Thoracic aorta (tissue), 2 donors: Measurements from ENCODE around the gene POP5. TPM values are rescaled to one million over a fixed set of nuclear protein-coding genes. Genes with fewer than 3 reads are reported as not detected.

ENCODE experiments used
- ATAC-seq: fragments of 150-250 bp; one replicate; pipeline ENCODE4 v1.8.0; 2017; ENCODE audit warnings: low read depth; ENCODE audit not compliant: insufficient number of reproducible peaks, low FRiP score
- DNase-seq: peaks from one replicate; pipeline ENCODE4 v3.0.0-alpha.2; 2020; ENCODE audit warnings: low spot score
- H3K27ac ChIP-seq, 2 donors: fragments of 200-600 bp; sonication (generic); 1 replicate in 1 of 2; 2 replicates in 1 of 2; pipeline ENCODE4 v1.5.1; 2016; ENCODE audit warnings: mild to moderate bottlenecking in 2 of 2, moderate library complexity in 2 of 2
- H3K27me3 ChIP-seq: fragments of 200-600 bp; sonication (generic); replicated peaks from 2 replicates; pipeline ENCODE4 v1.6.0; 2016; ENCODE audit warnings: mild to moderate bottlenecking; ENCODE audit not compliant: insufficient read depth
- H3K36me3 ChIP-seq: fragments of 200-600 bp; sonication (generic); one replicate; pipeline ENCODE4 v1.5.1; 2016
- H3K4me1 ChIP-seq, 2 donors: fragments of 200-600 bp; sonication (generic); 1 replicate in 1 of 2; 2 replicates in 1 of 2; pipeline versions ENCODE4 v1.5.1 to v1.6.0; 2016; ENCODE audit warnings: low read depth in 2 of 2, mild to moderate bottlenecking in 1 of 2; ENCODE audit not compliant: control insufficient read depth in 1 of 2
- H3K4me3 ChIP-seq: fragments of 200-600 bp; sonication (generic); 2 replicates; pipeline ENCODE4 v1.5.1; 2016; ENCODE audit warnings: mild to moderate bottlenecking
- H3K9me3 ChIP-seq: fragments of 200-600 bp; sonication (generic); 2 replicates; pipeline ENCODE4 v1.5.1; 2016
- total RNA-seq, 2 donors: library from RNA; depleted of rRNA; stranded (reverse); fragments of >200 nt; gene quantifications; one replicate each; pipeline versions ENCODE4 v1.1.0 to v1.2.3, GENCODE V29; 2016
- TF ChIP-seq, protein P1 (sequence below): fragments of 200-600 bp; sonication (generic); IDR thresholded peaks from one replicate; pipeline ENCODE4 v1.5.1; 2019; ENCODE audit warnings: antibody characterized with exemption

Gene POP5
- total RNA-seq, 2 donors from 2014 or later = 22.3 to 42.4 TPM

DNA sequence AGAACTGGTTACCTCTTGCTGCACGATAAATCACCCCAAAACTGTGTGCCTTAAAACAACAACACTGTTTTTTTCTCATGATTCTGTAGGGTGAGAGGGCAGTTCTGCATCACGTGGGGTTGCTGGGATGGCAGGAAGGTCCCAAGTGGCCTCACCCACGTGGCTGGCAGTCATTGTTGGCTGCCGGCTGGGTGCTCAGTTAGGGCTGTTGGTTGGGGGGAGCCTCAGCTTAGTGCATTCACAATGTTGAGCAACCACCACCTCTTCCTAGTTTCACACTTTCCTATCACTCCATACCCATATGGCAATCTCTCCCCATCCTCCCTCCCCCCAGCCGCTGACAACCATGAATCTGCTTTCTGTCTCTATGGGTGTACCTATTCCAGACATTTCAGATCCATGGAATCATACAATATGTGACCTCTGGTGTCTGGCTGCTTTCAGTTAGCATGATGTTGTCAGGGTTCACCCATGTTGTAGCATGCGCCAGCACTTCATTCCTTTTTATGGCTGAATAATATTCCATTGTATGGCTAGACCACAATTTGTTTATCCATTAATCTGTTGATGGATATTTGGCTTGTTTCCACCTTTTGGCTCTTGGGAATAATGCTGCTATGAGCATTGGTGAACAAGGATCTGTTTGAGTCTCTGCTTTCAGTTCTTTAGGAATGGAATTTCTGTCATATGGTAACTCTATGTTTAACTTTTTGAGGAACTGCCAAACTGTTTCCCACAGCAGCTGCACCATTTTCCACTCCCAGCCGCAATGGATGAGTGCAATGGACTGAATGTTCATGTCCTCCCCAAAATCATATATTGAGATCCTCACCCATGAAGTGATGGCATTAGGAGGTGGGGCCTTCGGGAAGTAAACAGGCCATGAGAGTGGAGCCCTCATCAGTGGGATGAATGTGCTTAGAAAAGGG is 11.2 kb upstream of the POP5 start:
- H3K4me1 ChIP-seq = no peaks in the 10 kb centered on the region
- H3K27ac ChIP-seq = no peak overlapping the region
- no peaks in the 10 kb centered on the region for H3K36me3 ChIP-seq
- ATAC-seq = no peak
- TF ChIP-seq, protein P1, sequence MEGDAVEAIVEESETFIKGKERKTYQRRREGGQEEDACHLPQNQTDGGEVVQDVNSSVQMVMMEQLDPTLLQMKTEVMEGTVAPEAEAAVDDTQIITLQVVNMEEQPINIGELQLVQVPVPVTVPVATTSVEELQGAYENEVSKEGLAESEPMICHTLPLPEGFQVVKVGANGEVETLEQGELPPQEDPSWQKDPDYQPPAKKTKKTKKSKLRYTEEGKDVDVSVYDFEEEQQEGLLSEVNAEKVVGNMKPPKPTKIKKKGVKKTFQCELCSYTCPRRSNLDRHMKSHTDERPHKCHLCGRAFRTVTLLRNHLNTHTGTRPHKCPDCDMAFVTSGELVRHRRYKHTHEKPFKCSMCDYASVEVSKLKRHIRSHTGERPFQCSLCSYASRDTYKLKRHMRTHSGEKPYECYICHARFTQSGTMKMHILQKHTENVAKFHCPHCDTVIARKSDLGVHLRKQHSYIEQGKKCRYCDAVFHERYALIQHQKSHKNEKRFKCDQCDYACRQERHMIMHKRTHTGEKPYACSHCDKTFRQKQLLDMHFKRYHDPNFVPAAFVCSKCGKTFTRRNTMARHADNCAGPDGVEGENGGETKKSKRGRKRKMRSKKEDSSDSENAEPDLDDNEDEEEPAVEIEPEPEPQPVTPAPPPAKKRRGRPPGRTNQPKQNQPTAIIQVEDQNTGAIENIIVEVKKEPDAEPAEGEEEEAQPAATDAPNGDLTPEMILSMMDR = no peak
- no peak overlapping the region for H3K4me3 ChIP-seq
- DNase-seq = no peak
- H3K9me3 ChIP-seq = no peaks in the 10 kb centered on the region
- no peaks in the 10 kb centered on the region for H3K27me3 ChIP-seq

- TF ChIP-seq, protein P1 = no peak
- no peaks in the 10 kb centered on the region for H3K36me3 ChIP-seq
- no peak overlapping the region for H3K4me3 ChIP-seq
- no peaks in the 10 kb centered on the region for H3K27me3 ChIP-seq
- no peak overlapping the region for H3K27ac ChIP-seq
- H3K4me1 ChIP-seq = no peaks in the 10 kb centered on the region
- H3K9me3 ChIP-seq = no peaks in the 10 kb centered on the region
- DNase-seq (no peak), ATAC-seq (no peak)
Observed at GRCh38 chr12:120590741-120591407, 9.7 kb upstream of the POP5 start.

DNA sequence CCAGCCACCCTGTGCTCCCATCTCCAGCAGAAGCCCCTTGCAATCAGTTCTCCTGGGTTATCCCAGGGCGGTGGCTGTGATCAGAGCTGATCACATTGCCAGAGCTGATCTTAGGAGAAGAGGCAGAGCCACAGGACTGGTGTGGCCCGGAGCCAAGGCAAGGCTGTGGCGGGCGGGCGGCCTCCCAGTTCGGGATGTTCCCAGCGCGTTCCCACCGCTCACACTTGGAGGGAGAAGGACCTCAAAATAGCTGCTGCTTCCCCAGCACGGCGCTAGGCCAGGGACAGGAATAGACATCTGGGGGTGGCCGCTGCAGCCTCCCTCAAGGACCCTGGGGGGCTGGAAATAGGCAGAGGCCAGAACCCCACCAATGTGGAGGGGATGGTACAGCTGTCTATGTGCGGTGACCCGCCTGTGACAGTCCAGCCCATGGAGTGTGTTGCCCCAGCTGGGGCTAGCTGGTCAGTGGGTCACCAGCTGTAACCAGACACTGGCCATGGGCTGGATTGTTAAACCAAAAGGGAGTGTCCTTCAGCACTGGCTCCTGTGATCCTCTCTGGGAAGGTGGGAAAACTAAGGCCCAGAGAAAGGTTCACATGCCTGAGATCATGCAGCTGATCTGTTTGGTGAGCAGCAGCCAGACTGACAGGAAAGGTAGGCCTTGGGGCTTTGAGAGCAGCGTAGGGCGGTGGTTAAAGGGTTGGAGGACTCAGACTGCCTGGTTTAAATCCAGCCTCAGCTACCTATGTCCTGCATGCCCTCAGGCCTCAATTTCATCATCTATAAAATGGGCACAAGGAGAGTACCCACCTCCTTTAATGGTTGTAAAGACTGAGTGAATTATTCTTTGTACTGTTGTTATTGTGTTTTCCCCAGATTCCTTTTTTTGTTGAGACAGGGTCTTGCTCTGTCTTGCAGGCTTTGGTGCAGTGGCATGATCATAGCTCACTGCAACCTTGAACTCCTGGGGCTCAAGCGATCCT is 8.0 kb upstream of the POP5 start:
- Histone ChIP-seq H3K4me3 (no peak overlapping the region), H3K27me3 (no peaks in the 10 kb centered on the region), H3K4me1 (peaks cover 1 to 7% of the 10 kb centered on the region in 2 donors), H3K36me3 (no peaks in the 10 kb centered on the region), H3K27ac (no peak overlapping the region), H3K9me3 (no peaks in the 10 kb centered on the region)
- DNase-seq (no peak), ATAC-seq (no peak)
- TF ChIP-seq, protein P1 = no peak

GRCh38 chr12:120588371-120588770 is 7.2 kb upstream of the POP5 start:
- H3K36me3 ChIP-seq = no peaks in the 10 kb centered on the region
- no peak overlapping the region for H3K4me3 ChIP-seq
- DNase-seq = no peak
- no peaks in the 10 kb centered on the region for H3K27me3 ChIP-seq
- TF ChIP-seq, protein P1 = no peak
- ATAC-seq = no peak
- no peak overlapping the region for H3K27ac ChIP-seq
- H3K4me1 ChIP-seq = peaks cover 8 to 14% of the 10 kb centered on the region in 2 donors
- H3K9me3 ChIP-seq = no peaks in the 10 kb centered on the region
